CD4-positive, alpha-beta T cell treated with Interleukin-6 for 4 hours (primary cell): ENCODE data around the gene CHML.

Source experiments
- DNase-seq: peaks from one replicate; pipeline ENCODE4 v3.0.0-alpha.2; 2020; ENCODE audit warnings: mixed read lengths

CHML gene

DNA sequence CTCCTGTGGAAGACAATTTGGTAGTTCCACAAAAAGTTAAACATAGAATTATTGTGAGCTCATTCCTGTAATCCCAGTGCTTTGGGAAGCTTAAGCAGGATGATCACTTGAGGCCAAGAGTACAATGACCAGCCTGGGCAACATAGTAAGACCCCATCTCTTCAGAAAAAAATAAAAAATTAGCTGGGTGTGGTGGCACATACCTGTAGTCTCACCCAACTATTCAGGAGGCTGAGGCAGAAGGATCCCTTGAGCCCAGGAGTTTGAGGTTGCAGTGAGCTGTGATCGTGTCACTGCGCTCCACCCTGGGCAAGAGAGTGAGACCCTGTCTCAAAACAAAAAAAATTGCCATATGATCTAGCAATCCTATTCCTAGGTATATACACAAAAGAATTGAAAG, 4.1 kb upstream of the CHML start:
- DNase-seq, result no peak

DNA sequence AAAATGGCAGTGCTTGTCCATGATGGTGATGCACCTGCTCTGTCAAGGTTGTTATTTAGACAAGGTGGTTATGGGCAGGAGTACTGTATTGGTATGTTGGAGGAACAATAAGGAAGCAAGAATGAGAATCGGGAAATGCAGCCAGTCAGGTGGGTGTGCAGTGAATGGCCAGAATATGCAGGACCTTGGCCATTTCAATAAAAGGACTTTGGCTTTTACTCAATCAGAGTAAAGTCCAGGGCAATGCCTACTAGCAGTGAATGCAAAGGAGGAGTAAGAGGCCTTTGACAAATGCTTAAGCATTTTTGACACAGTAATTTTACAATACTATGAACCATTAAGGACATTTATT, 2.4 kb upstream of the CHML start:
- no peak for DNase-seq

GRCh38 chr1:241641773-241642592, 1.8 kb upstream of the CHML start:
- DNase-seq, result no peak

GRCh38 chr1:241640867-241641622, 876 bp upstream of the CHML start:
- DNase-seq, result no peak

DNA sequence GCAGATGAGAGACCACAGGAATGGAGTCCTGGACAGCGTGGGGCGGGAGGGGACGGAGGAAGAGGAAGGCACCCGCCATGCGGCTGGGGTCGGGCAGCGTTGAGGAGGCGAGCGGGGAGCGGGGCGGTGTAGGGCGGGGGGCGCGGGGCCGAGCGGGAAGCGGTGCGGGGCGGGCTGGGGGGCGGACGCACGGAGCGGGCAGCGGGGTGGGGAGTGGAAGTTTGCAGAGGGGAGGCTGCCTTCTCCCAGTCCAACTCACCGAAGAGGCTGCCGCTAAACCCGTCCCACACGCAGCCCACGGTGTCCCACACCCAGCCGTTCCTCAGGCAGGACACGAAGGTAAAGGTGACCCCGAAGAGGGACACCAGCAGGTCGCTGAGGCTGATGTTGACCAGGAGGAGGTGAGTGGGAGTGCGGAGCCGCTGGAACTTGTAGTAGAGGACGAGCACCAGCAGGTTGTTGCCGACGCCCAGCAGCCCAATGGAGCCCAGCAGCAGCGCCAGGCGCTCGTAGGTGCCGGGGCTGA, 483 bp downstream of the CHML start:
- DNase-seq, result peak; percentile 45

DNA sequence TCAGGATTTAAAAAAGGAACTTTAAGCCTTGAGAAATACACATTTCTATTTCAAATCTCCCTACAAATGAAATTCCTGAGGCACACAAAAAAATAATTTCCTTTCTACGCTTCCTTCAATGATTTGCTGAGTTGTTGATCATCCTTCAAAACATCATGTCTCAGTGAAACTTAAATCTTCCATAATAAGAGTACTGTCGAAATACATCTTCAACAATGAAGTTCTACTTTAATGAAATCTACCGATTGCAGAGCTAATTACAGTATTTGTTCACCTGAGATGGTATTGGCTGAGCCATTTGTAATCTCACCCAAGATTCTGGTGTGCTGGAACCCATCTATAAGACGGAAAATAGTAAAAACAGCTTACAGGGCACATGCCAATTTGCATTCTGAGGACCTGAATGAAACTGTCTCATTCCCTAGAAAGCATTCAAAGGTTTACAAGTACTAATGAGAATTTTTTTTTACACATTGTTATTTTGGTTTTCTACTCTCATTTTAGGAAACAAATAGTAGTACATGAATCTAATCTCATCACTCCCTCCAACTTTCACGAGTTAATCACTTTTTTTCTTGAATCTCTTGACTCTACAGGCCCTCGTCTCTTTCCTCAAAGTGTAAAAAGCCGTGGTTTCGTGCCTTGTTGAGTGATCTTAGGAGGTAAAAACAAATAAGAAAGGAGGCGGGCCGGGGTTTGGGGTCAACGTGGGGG, 1.1 kb downstream of the CHML start:
- no peak for DNase-seq

DNA sequence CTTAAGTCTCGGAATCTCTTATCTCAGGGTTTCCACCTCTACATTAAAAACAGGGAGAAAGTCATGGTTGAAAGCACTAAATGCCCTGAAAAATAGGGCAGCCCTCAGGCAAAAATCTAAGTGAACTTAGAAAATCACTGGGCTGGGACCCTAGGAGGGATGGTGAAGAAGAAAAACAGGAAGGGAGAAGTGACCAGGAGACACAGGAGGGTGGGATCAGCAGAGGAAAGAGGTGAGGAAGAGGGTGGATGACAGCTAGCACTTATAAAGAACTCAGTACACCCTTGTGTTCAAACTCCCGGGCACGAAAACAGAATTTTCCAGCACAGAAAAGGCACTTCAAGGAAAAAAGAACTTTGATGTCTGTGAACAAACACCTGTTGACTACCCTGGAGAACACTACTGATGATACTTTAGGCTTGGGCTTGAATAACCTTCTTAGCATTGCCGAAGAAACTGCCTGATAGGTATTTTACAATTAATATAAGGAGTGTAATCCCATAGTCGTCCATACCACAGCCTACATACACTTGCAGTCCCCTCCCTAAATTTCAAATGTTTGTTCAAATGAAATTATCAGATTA, 2.0 kb downstream of the CHML start:
- no peak for DNase-seq

DNA sequence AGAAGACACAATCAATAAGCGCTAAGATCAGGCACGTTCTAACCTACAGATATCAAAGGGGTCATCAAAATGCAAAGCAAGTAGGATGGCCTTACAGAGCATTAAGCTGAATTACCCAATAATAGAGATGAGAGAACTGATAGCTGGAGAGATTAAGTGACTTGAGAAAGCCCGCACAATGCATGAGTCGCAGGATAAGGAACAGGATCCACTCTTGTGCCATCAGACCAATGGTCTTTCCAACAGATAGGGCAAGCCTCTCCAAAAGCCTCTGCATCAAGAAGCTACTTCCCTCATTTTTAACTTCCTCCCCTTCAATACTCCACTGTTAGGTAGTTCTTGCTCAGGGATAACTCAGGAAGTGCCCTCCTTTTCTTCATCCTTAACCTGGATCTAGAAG, 2.6 kb downstream of the CHML start:
- no peak for DNase-seq

GRCh38 chr1:241637046-241637590, 3.1 kb downstream of the CHML start:
- no peak for DNase-seq

GRCh38 chr1:241636291-241636690, 3.9 kb downstream of the CHML start:
- no peak for DNase-seq

DNA sequence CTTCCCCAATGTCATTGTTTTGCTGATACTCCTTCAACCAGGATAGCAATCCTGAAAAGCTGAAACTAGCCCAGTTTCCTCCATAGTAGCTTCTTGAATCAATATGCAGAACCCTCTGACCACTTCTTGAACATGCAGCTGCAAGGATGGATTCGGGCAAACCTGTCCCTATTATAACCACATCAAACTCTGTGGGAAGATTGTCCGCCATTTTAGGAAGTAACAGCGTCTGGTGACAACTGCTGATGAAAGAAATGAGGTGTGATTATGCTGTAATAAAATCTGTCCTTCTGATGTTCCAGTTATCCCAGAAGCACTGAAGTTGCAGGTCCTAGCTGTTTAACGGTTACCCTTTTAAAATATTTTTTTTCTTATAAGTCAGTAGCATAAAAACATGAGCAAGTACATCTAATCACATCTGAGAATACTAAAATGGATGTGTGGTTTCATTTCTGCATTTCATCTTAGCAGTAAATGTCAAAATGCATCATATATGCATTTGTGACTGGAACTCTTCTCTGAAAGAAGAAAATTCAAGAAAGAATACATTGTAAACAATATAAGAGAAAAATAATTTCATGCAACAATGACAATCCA, 4.5 kb downstream of the CHML start:
- DNase-seq, result no peak

DNA sequence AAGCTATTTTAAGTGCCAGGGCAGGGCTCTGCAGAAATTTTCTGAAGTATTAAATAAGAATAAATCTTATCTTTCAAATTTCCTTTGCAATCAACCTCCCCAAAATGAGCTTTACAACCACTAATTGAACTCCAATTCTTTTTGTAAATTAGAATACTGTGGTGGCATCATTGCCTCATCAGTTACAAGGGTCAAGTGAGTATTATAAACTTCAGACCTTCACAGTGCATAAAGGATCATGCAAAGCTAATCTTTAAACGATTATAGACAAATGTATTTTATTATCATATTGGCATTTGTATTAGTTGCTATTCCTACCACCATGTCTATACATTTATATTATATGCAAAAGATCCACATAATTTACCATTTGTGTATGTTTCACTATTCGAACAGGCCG, 7.2 kb downstream of the CHML start:
- DNase-seq, result no peak

DNA sequence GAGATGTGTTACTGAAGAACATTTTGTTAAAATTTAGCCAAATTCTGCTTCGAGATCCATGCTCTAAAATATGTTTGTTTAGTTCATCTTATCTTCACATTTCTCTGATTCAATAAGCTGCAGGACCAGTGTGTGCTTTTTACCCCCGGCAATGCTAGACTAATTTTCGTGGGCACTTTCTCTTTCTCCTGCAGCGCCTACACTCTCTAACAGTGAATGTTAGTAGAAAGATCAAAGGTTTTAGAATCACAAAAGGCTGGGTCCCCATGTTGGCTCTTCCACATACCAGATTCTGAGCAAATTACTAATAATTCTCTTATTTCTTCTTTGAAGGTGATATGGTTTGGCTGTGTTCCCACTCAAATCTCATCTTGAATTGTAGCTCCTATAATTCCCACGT, 8.5 kb downstream of the CHML start:
- DNase-seq, result peak; percentile 14

DNA sequence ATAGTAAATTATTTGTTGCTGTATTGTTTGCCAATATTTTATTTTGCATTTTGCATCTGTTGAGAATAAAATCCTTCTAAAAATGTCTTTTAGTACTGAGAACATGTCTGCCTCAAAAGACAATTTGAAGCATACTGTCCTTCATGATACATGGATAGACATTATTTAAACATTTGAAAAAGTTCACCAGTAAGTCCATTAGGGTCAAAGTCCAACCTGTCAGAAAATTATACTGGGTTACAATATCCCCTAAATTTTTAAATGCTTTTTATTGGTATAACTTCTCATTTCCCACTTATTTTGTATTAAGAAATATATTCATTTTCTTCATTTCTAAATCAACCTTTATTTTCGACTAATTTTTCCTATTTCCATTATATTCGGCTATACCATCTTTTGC, 9.3 kb downstream of the CHML start:
- no peak for DNase-seq

- no peak for DNase-seq
These were observed 9.7 kb downstream of the CHML start for GRCh38 chr1:241630476-241630875.

GRCh38 chr1:241630005-241630404, 10.2 kb downstream of the CHML start:
- no peak for DNase-seq

GRCh38 chr1:241627453-241628259, 12.5 kb downstream of the CHML start:
- DNase-seq, result peak; percentile 65

GRCh38 chr1:241624935-241625334, 15.2 kb downstream of the CHML start:
- DNase-seq, result no peak

- no peak for DNase-seq
These were observed 17.5 kb downstream of the CHML start for GRCh38 chr1:241622669-241623068.

- DNase-seq, result no peak
These were observed 22.7 kb downstream of the CHML start for GRCh38 chr1:241617426-241617825.
